Activated CD8-positive, alpha-beta memory T cell treated with anti-CD3 and anti-CD28 coated beads, Interleukin-2, amount 50 U/mL, for 1 hour (primary cell): ENCODE results near the gene TBC1D5.
"Not testable (repeated sequence)": the region's sequence is repeated elsewhere in the genome, so short reads cannot be mapped to it uniquely, and the experiment has no call there.

Source experiments
- DNase-seq: peaks from one replicate; pipeline ENCODE4 v3.0.0-alpha.2; 2020; ENCODE audit errors: extremely low read depth

Gene TBC1D5

GRCh38 chr3:17411157-17411877 is 331.1 kb downstream of the TBC1D5 start:
- no peak for DNase-seq

DNA sequence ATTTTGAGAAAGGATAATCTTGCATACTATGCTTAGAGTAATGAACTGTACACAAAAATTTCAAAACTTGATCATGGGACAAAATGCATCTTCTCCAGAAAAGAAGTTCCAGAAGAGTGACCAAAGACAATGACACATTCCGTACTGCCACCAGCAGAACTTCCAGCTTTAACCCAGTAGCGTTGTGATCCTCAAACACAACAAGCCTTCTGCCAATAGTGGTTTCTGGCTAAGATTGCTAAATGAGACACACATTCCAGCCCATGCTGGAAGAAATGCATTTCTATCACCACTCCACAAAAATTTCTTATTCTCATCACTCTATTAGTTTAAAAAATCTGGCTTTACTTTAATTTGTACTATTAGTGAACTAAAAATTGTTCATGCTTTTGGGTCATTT is 334.9 kb downstream of the TBC1D5 start:
- DNase-seq, result no peak

- DNase-seq, result no peak
Measured at GRCh38 chr3:17404548-17404947, 337.9 kb downstream of the TBC1D5 start.

DNA sequence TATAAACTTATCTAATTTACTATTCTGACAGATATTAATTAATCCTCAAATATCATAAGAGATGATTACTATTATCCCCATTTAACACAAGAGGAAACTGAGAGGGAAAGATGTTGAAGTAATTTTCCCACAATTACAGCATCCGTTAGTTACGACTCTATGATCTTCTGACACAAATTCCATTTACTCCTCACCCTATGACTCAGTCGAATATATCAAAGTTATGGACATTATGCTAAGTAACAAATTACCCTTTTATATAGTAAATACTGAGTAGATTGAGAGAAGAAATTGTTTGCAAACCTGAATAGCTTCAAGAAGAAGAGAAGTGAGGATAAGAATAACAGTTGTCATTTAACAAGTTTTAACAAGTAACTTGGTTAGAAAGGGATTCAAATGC is 340.0 kb downstream of the TBC1D5 start:
- no peak for DNase-seq

- DNase-seq, result no peak
Measured at GRCh38 chr3:17401912-17402311, 340.5 kb downstream of the TBC1D5 start.

- no peak for DNase-seq
Measured at GRCh38 chr3:17399586-17399985, 342.8 kb downstream of the TBC1D5 start.

DNA sequence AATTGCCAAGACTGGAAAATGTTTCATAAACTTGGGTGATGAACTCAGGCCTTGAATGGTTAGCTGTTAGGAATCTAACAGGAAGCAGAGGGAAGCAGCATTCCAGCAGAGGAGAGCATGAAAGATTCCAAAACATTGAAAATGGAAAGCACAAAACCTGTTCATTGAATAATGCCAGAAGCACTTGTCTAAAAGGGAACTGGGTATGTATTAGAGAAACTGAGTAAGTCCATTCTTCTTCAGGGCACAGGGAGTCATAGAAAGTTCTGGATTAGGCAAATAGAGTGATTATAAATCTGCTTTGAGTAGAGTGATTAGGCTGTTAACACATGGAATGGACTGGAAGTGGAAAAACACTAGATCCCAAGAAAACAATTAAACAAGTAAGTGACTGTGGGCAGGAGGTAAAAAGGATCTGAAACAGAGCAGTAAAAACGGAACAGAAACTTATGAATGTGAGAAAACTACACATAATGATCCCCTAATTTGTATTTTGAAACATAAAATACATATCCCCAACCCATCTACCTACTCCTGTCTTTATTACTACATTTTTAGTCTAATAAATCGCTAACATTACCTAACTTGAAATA is 343.4 kb downstream of the TBC1D5 start:
- no peak for DNase-seq

GRCh38 chr3:17396036-17396435 is 346.4 kb downstream of the TBC1D5 start:
- DNase-seq, result no peak

GRCh38 chr3:17394541-17395155 is 347.8 kb downstream of the TBC1D5 start:
- DNase-seq, result no peak

- not testable (repeated sequence) for DNase-seq
Measured at GRCh38 chr3:17392516-17392915, 349.9 kb downstream of the TBC1D5 start.

DNA sequence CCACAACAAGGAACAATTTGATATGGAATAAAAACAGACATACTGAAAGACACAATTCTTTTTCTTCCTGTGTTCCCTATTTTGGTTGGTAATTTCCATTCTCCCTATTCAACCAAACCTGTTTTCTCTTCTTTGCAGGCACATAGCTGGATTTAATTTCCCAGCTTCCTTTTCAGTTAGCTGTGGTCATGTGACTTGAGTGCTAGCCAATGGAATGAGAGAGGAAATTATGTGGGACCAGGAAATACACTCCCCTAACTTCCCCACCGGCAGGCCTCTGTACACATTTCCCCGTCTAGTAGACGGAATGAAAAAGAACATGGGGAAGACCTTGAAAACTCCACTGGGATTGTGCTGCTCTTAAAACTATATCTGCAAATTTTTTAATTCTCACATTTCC is 351.6 kb downstream of the TBC1D5 start:
- DNase-seq, result no peak

DNA sequence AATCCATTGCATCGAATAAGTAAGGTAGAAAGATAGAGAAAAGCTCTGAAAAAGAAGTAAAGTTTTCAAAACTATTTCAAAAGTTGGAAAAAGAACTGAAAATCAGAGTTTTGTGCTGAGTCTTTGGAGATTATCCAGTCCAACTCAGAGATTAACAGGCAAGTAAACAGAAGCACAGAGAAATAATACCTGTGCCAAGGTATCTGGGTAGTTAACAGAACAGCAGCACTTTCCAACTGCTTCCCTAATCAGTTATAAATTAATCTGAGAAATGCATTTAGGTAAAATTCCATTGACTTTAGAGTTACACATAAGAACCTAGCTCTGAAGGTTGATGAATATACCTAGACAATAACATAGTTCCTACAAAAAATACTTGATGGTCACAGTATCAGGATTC is 355.3 kb downstream of the TBC1D5 start:
- DNase-seq, result no peak

DNA sequence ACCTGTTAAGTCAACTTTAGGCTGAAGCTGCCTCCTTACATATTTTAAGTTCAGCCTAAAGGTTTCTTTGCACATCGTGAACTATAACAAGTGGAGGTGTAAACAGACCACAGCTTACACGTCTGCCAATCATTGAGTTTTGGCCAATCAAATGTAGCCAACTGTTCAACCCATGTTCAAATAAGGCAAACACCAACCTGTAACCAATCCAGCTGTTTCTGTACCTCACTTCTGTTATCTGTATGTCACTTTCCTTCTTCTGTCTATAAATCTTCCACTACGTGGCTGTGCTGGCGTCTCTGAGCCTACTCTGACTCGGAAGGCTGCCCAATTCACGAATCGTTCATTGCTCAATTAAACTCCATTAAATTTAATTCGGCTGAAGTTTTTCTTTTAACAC is 356.0 kb downstream of the TBC1D5 start:
- DNase-seq, result no peak

- DNase-seq, result no peak
Measured at GRCh38 chr3:17384567-17385296, 357.7 kb downstream of the TBC1D5 start.

GRCh38 chr3:17373304-17373703 is 369.1 kb downstream of the TBC1D5 start:
- no peak for DNase-seq

DNA sequence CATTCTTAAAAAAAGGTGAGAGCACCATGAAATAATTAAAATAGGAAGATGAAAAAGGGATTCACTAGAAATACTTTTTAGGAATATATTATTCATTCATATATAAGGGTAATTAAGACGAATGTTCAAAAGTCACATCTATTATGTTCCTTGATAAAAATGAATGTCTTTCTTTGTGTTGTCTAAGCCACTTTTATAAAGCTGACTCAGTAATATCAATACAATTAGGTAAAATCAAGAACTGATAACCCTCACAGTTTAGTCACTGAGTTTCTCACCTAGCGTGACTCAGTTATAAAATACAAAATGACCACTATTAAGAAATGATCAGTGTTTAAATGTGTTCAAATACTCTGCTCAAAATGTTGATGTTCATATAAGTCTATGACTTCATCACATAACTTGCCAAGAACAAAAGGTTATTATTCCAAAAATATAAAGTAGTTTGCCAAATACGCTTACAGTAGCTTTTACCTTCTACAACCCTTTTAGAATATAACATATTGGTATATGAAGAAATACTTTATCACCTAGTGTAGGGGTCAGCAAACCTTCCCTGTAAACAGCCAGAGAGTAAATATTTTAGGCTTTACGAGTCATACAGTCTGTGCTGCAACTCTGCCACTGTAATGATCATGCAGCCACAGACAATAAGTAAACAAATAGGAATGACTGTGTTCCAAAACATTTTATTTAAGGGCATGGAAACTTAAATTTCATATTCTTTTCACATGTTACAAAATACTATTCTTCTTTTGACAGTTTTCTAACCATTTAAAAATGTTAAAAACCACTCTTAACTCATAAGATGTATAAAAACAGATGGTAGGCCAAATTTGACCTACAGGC is 369.8 kb downstream of the TBC1D5 start:
- DNase-seq, result no peak

GRCh38 chr3:17369973-17370372 is 372.5 kb downstream of the TBC1D5 start:
- no peak for DNase-seq

DNA sequence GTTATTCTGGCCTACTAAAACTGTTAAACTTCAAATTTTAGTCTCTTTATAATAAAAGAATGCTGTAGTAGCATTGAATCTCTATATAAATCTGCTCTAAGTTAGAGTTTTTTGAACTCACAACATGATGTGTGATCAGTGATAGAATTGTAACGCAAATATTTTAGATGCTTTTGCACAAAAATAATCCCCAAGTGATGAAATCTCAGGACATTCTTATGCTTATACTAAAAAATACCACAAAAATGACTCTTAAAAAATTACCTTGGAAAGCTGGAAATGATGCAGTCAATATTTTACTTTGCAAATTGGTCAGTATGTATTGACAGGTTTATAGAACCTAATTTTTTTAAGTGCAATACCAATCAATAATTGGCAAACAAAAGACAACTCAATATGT is 375.3 kb downstream of the TBC1D5 start:
- DNase-seq, result no peak

- DNase-seq, result no peak
Measured at GRCh38 chr3:17360991-17361390, 381.4 kb downstream of the TBC1D5 start.

DNA sequence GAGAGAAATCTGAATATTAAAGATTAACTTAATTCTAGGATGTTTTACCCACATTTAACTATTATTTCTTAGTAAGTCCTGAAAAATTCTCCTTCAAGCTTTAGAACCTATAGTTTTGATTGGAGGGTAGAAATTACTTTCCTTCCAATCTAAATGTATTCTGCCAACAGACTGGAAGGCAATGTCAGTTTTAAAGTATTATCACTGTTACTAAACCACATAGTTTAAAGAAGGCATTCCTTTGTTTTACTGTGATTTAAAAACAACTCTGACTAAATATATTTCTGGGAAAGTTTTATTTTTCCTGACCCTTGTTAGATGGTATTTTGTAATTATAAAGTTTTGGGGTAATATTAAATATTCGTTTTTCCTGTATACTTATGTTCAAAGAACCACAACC is 382.5 kb downstream of the TBC1D5 start:
- no peak for DNase-seq

DNA sequence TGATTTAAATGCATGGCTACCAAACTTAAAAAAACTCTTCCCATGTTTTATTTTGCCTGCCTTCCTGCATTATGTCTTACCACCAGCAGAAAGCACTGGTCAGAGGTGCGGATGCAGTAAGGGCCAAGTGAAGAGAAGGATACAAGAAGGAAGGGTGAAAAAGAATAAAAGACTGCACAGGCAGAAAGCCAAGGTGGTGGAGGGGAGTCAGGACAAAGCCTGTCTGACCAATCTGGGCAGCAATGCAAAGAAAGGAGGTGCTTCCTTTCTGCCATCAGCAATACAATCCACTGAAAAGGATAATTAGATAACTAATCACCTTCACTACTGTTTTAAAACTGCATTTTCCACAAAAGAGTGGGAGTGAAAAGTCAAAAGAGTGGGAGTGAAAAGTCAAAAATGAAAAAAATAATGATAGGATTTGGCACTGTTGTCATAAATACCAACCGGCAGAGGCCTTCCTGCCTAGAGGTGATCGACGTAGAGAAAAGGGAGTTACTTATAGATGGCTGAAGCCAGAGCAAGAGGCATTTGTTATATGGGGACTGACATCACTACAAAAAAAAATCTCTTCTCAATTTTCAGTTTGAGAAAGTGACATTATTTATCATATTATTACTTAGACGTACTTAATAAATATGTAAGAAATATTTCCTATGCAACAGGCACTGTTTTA is 385.3 kb downstream of the TBC1D5 start:
- DNase-seq, result no peak
